HEK293T (cell line): Measurements from ENCODE around the gene FGGY.

Source experiments
- BHLHE40 ChIP-seq: fragments of 450-650 bp; IDR thresholded peaks from 2 replicates; pipeline ENCODE4 v1.6.1; 2016; ENCODE audit warnings: mild to moderate bottlenecking, moderate library complexity, borderline replicate concordance
- CTBP1 ChIP-seq: fragments of 450-650 bp; IDR thresholded peaks from 2 replicates; pipeline ENCODE4 v1.6.1; 2016; ENCODE audit warnings: borderline replicate concordance
- ELF4 ChIP-seq: fragments of 450-650 bp; IDR thresholded peaks from 2 replicates; pipeline ENCODE4 v1.6.1; 2017; ENCODE audit warnings: antibody characterized with exemption
- FOXM1 ChIP-seq: fragments of 450-650 bp; IDR thresholded peaks from 2 replicates; pipeline ENCODE4 v1.6.1; 2017; ENCODE audit warnings: mild to moderate bottlenecking, borderline replicate concordance
- HDGF ChIP-seq: fragments of 450-650 bp; IDR thresholded peaks from 2 replicates; pipeline ENCODE4 v1.6.1; 2017; ENCODE audit warnings: antibody characterized with exemption, borderline replicate concordance
- NFRKB ChIP-seq: fragments of 450-650 bp; IDR thresholded peaks from 2 replicates; pipeline ENCODE4 v1.6.1; 2016; ENCODE audit warnings: mild to moderate bottlenecking, moderate library complexity
- PKNOX1 ChIP-seq: fragments of 450-650 bp; IDR thresholded peaks from 2 replicates; pipeline ENCODE4 v1.6.1; 2016
- SUZ12 ChIP-seq: fragments of 450-650 bp; IDR thresholded peaks from 2 replicates; pipeline ENCODE4 v1.6.1; 2016; ENCODE audit warnings: mild to moderate bottlenecking
- TARDBP ChIP-seq: fragments of 450-650 bp; IDR thresholded peaks from 2 replicates; pipeline ENCODE4 v1.6.1; 2016
- ZNF384 ChIP-seq: fragments of 450-650 bp; IDR thresholded peaks from 2 replicates; pipeline ENCODE4 v1.6.1; 2016

GRCh38 chr1:59509341-59509875, 212.5 kb downstream of the FGGY start:
- no peak for TF ChIP-seq FOXM1
- no peak for TF ChIP-seq HDGF
- no peak for TF ChIP-seq ZNF384
- TF ChIP-seq ELF4: no peak
- TF ChIP-seq TARDBP: no peak
- TF ChIP-seq SUZ12: no peak
- no peak for TF ChIP-seq BHLHE40
- TF ChIP-seq CTBP1: no peak
- no peak for TF ChIP-seq PKNOX1
- TF ChIP-seq NFRKB: no peak
